Natural killer cell treated with Interleukin-12 subunit alpha and Interleukin-12 subunit beta and Interleukin-15 and Interleukin-18, amount 100 ng/mL, for 72 hours (primary cell): ENCODE measurements around the gene C4BPB. TPM values are rescaled to one million over a fixed set of nuclear protein-coding genes. Genes with fewer than 3 reads are reported as not detected.
"Not testable (repeated sequence)": the region's sequence is repeated elsewhere in the genome, so short reads cannot be mapped to it uniquely, and the experiment has no call there.

Experiments
- ATAC-seq, 2 donors: fragments of 150-1000 bp; cut with Tn5 transposase in 1 of 2; sonication (Bioruptor Pico), chemical (Tn5 transposase) in 1 of 2; 2 replicates each; pipeline ENCODE4 v1.10.0; 2021
- DNase-seq: peaks from one replicate; pipeline ENCODE4 v3.0.0; 2022; ENCODE audit warnings: low spot score
- H3K27ac Mint-ChIP-seq, 2 donors: 1 replicate in 1 of 2; 2 replicates in 1 of 2; pipeline ENCODE4 v1.8.0; 2022; ENCODE audit warnings: mixed read lengths in 2 of 2, mild to moderate bottlenecking in 1 of 2, moderate library complexity in 1 of 2
- H3K27me3 Mint-ChIP-seq, 2 donors: 1 replicate in 1 of 2; 2 replicates in 1 of 2; pipeline ENCODE4 v1.8.0; 2022; ENCODE audit warnings: mixed read lengths in 2 of 2
- H3K36me3 Mint-ChIP-seq: one replicate; pipeline ENCODE4 v1.8.0; 2022; ENCODE audit warnings: mixed read lengths
- H3K4me1 Mint-ChIP-seq, 2 donors: 1 replicate in 1 of 2; 2 replicates in 1 of 2; pipeline ENCODE4 v1.8.0; 2022; ENCODE audit warnings: low read depth in 2 of 2, mixed read lengths in 2 of 2, mild to moderate bottlenecking in 1 of 2
- H3K4me3 Mint-ChIP-seq: one replicate; pipeline ENCODE4 v1.8.0; 2022; ENCODE audit warnings: mixed read lengths
- H3K9me3 Mint-ChIP-seq: 2 replicates; pipeline ENCODE4 v1.8.0; 2022; ENCODE audit warnings: mixed read lengths
- total RNA-seq, 2 donors: library from RNA; stranded (reverse); gene quantifications; one replicate each; pipeline ENCODE4 v1.2.3, GENCODE V29; 2022

C4BPB gene
- total RNA-seq = under 1 TPM in 1 of 2 donors, not detected in 1; 0.38 TPM

GRCh38 chr1:207088701-207089626, at the start of gene C4BPB:
TSS of gene C4BPB (plus strand) at chr1:207088860. CDS start at chr1:207089532, 672 bp downstream.
- H3K4me1 Mint-ChIP-seq = peaks cover 3 to 10% of the 10 kb centered on the region in 2 donors
- no peaks in the 10 kb centered on the region for H3K9me3 Mint-ChIP-seq
- no peaks in the 10 kb centered on the region for H3K36me3 Mint-ChIP-seq
- peak within 1 kb of the TSS; percentile 28 for H3K4me3 Mint-ChIP-seq
- peaks cover 12 to 23% of the 10 kb centered on the region in 2 donors for H3K27me3 Mint-ChIP-seq
- H3K27ac Mint-ChIP-seq = peak within 1 kb of the TSS in 1 of 2 donors; percentile 13
- ATAC-seq (no peak), DNase-seq (no peak)

GRCh38 chr1:207039380-207040180, 49.1 kb upstream of the C4BPB start:
- no peak overlapping the region for H3K4me3 Mint-ChIP-seq
- no peak for ATAC-seq
- H3K27me3 Mint-ChIP-seq = peaks cover 0 to 3% of the 10 kb centered on the region in 2 donors
- H3K27ac Mint-ChIP-seq = no peak overlapping the region
- no peak for DNase-seq
- no peaks in the 10 kb centered on the region for H3K36me3 Mint-ChIP-seq
- H3K9me3 Mint-ChIP-seq = no peaks in the 10 kb centered on the region
- peaks cover 0 to 4% of the 10 kb centered on the region in 2 donors for H3K4me1 Mint-ChIP-seq

GRCh38 chr1:207040181-207040533, 48.5 kb upstream of the C4BPB start:
- DNase-seq (no peak), ATAC-seq (no peak)
- Mint-ChIP-seq H3K27me3 (peaks cover 0 to 3% of the 10 kb centered on the region in 2 donors), H3K27ac (no peak overlapping the region), H3K4me3 (no peak overlapping the region), H3K36me3 (no peaks in the 10 kb centered on the region), H3K4me1 (peaks cover 0 to 6% of the 10 kb centered on the region in 2 donors), H3K9me3 (no peaks in the 10 kb centered on the region)

- H3K27me3 Mint-ChIP-seq, DNase-seq, ATAC-seq, H3K36me3 Mint-ChIP-seq, H3K4me1 Mint-ChIP-seq, H3K27ac Mint-ChIP-seq, H3K4me3 Mint-ChIP-seq, H3K9me3 Mint-ChIP-seq: not testable (repeated sequence)
Measured at GRCh38 chr1:207041397-207041796, 47.3 kb upstream of the C4BPB start.

GRCh38 chr1:207045453-207045852, 43.2 kb upstream of the C4BPB start:
- DNase-seq = no peak
- Mint-ChIP-seq H3K9me3 (no peaks in the 10 kb centered on the region), H3K27ac (no peak overlapping the region), H3K4me1 (peaks cover 17 to 18% of the 10 kb centered on the region in 2 donors), H3K36me3 (peaks cover 15% of the 10 kb centered on the region), H3K27me3 (no peaks in the 10 kb centered on the region), H3K4me3 (no peak overlapping the region)
- ATAC-seq = no peak

- peaks cover 28 to 30% of the 10 kb centered on the region in 2 donors for H3K4me1 Mint-ChIP-seq
- no peak overlapping the region for H3K4me3 Mint-ChIP-seq
- no peaks in the 10 kb centered on the region for H3K9me3 Mint-ChIP-seq
- peaks cover 15% of the 10 kb centered on the region for H3K36me3 Mint-ChIP-seq
- no peak overlapping the region for H3K27ac Mint-ChIP-seq
- H3K27me3 Mint-ChIP-seq = no peaks in the 10 kb centered on the region
- DNase-seq = no peak
- no peak for ATAC-seq
Measured at GRCh38 chr1:207047505-207047904, 41.2 kb upstream of the C4BPB start.

GRCh38 chr1:207048041-207048440, 40.6 kb upstream of the C4BPB start:
- ATAC-seq (no peak), DNase-seq (no peak)
- Mint-ChIP-seq H3K27ac (no peak overlapping the region), H3K9me3 (no peaks in the 10 kb centered on the region), H3K4me1 (peaks cover 31 to 35% of the 10 kb centered on the region in 2 donors), H3K4me3 (no peak overlapping the region), H3K36me3 (peaks cover 15% of the 10 kb centered on the region), H3K27me3 (no peaks in the 10 kb centered on the region)

- DNase-seq (no peak), ATAC-seq (no peak)
- peaks cover 34 to 39% of the 10 kb centered on the region in 2 donors for H3K4me1 Mint-ChIP-seq
- H3K9me3 Mint-ChIP-seq = no peaks in the 10 kb centered on the region
- no peaks in the 10 kb centered on the region for H3K27me3 Mint-ChIP-seq
- peaks cover 15% of the 10 kb centered on the region for H3K36me3 Mint-ChIP-seq
- no peak overlapping the region for H3K4me3 Mint-ChIP-seq
- no peak overlapping the region for H3K27ac Mint-ChIP-seq
Measured at GRCh38 chr1:207049054-207049453, 39.6 kb upstream of the C4BPB start.

GRCh38 chr1:207049514-207049913, 39.1 kb upstream of the C4BPB start:
- no peak for ATAC-seq
- Mint-ChIP-seq H3K27me3 (no peaks in the 10 kb centered on the region), H3K9me3 (no peaks in the 10 kb centered on the region), H3K36me3 (peaks cover 15% of the 10 kb centered on the region), H3K4me1 (peaks cover 34 to 39% of the 10 kb centered on the region in 2 donors), H3K27ac (peak overlapping the region; percentile 91 to 99), H3K4me3 (peak overlapping the region; percentile 100)
- no peak for DNase-seq

GRCh38 chr1:207049974-207050391, 38.7 kb upstream of the C4BPB start:
- Mint-ChIP-seq H3K4me3 (peak overlapping the region; percentile 100), H3K27me3 (no peaks in the 10 kb centered on the region), H3K27ac (peak overlapping the region; percentile 91 to 99), H3K4me1 (peaks cover 32 to 39% of the 10 kb centered on the region in 2 donors), H3K36me3 (peaks cover 15% of the 10 kb centered on the region), H3K9me3 (no peaks in the 10 kb centered on the region)
- DNase-seq (no peak), ATAC-seq (peak in 1 of 2 donors; percentile 56)

- ATAC-seq = peak; percentile 75 to 82
Measured at GRCh38 chr1:207050480-207051190, 38.0 kb upstream of the C4BPB start.

GRCh38 chr1:207051191-207051943, 37.3 kb upstream of the C4BPB start, which contains the start of gene YOD1:
TSS of gene YOD1 (minus strand) at chr1:207051208. CDS start at chr1:207051030, 178 bp downstream.
- peaks cover 32 to 33% of the 10 kb centered on the region in 2 donors for H3K4me1 Mint-ChIP-seq
- peak within 1 kb of the TSS; percentile 100 for H3K4me3 Mint-ChIP-seq
- H3K9me3 Mint-ChIP-seq = no peaks in the 10 kb centered on the region
- H3K27ac Mint-ChIP-seq = peak within 1 kb of the TSS; percentile 91 to 99
- ATAC-seq (no peak), DNase-seq (no peak)
- peaks cover 10% of the 10 kb centered on the region for H3K36me3 Mint-ChIP-seq
- H3K27me3 Mint-ChIP-seq = no peaks in the 10 kb centered on the region

More at GRCh38 chr1:207050480-207051190, 38.0 kb upstream of the C4BPB start:
- Mint-ChIP-seq H3K4me1 (peaks cover 32 to 36% of the 10 kb centered on the region in 2 donors), H3K4me3 (peak overlapping the region; percentile 100), H3K27ac (peak overlapping the region; percentile 91 to 99), H3K9me3 (no peaks in the 10 kb centered on the region), H3K36me3 (peaks cover 14% of the 10 kb centered on the region), H3K27me3 (no peaks in the 10 kb centered on the region)
- DNase-seq = peak; percentile 91
